Calu3 (cell line): ENCODE data around the gene TLCD4. TPM values are rescaled to one million over a fixed set of nuclear protein-coding genes. Genes with fewer than 3 reads are reported as not detected.
"Not testable (repeated sequence)": the region's sequence is repeated elsewhere in the genome, so short reads cannot be mapped to it uniquely, and the experiment has no call there.

ENCODE experiments used
- BruUV-seq: library from RNA; stranded (reverse); fragments of 400-500 nt; replicated peaks from 2 replicates; lab custom pipeline; 2021; lab: Mats Ljungman, UMichigan
- CTCF ChIA-PET: fragments of 300-600 bp; sonication (Branson Sonifier 250); formaldehyde crosslinking; loops from one replicate; lab custom pipeline; 2022; ENCODE audit warnings: antibody characterized with exemption; lab: Charles Lee
- DNase-seq: peaks from one replicate; pipeline ENCODE4 v3.0.0; 2022
- H3K27ac Mint-ChIP-seq: one replicate; pipeline ENCODE4 v1.8.0; 2022; ENCODE audit warnings: mixed read lengths; ENCODE audit not compliant: unreplicated experiment
- H3K27me3 Mint-ChIP-seq: one replicate; pipeline ENCODE4 v1.8.0; 2022; ENCODE audit warnings: mixed read lengths; ENCODE audit not compliant: unreplicated experiment
- H3K36me3 Mint-ChIP-seq: one replicate; pipeline ENCODE4 v1.8.0; 2022; ENCODE audit warnings: mild to moderate bottlenecking, moderate library complexity, mixed read lengths; ENCODE audit not compliant: insufficient read depth, unreplicated experiment
- H3K4me1 Mint-ChIP-seq: one replicate; pipeline ENCODE4 v1.8.0; 2022; ENCODE audit warnings: mild to moderate bottlenecking, low read depth, mixed read lengths; ENCODE audit not compliant: unreplicated experiment
- H3K4me3 Mint-ChIP-seq: one replicate; pipeline ENCODE4 v1.8.0; 2022; ENCODE audit warnings: mild to moderate bottlenecking, low read depth, moderate library complexity, mixed read lengths; ENCODE audit not compliant: unreplicated experiment
- H3K9me3 Mint-ChIP-seq: one replicate; pipeline ENCODE4 v1.8.0; 2022; ENCODE audit warnings: low read depth, mixed read lengths; ENCODE audit not compliant: unreplicated experiment
- CTCF ChIP-seq: fragments of 200-600 bp; IDR thresholded peaks from one replicate; pipeline ENCODE4 v1.8.0; 2022; ENCODE audit warnings: antibody characterized with exemption; ENCODE audit not compliant: unreplicated experiment
- intact Hi-C: fragments of 100-400 bp; cut with micrococcal nuclease; formaldehyde crosslinking; loops from one replicate; pipeline ENCODE4 v1.10.0; 2022; ENCODE audit not compliant: unreplicated experiment
- total RNA-seq: library from RNA; stranded (reverse); gene quantifications from 2 replicates; pipeline ENCODE4 v1.2.3, GENCODE V29; 2022

Gene TLCD4
- total RNA-seq, 1 experiment from 2014 or later = 52.1 TPM

DNA sequence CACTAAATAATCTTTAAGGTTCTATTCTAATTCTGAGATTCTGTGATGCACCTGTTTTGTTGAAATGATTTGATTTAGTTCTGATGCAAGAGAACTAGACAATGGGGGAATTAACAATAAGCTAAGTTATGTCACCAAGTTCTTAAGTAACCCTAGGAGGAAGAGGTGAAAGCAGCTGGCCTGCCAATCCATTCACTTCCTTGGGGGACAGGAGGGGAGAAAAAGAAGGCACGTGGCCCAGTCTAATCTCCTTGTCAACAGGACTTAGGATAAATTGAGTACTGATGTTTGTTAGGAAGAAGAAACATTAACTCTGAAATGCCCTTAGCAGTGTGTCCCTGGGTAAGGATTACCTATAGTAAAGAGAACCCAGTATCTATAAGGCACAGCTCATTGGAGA, 36.9 kb downstream of the TLCD4 start:
- Mint-ChIP-seq H3K4me1 (no peaks in the 10 kb centered on the region), H3K36me3 (no peaks in the 10 kb centered on the region), H3K9me3 (no peaks in the 10 kb centered on the region), H3K4me3 (no peak overlapping the region), H3K27ac (no peak overlapping the region), H3K27me3 (no peaks in the 10 kb centered on the region)
- DNase-seq = no peak
- CTCF ChIA-PET = no interaction called here
- intact Hi-C loops = no loop called here
- BruUV-seq = no TSS peak
- no peak for TF ChIP-seq CTCF

GRCh38 chr1:95165569-95165968, 48.4 kb downstream of the TLCD4 start:
- H3K9me3 Mint-ChIP-seq, H3K4me3 Mint-ChIP-seq, H3K27me3 Mint-ChIP-seq, CTCF ChIA-PET, BruUV-seq, DNase-seq: not testable (repeated sequence)
- intact Hi-C loops = loop anchor here (5.0 kb wide), 1 partner anchor 48 kb away; the partner anchor contains the start of gene TLCD4
- peak overlapping the region; percentile 77 for H3K27ac Mint-ChIP-seq
- peaks cover 38% of the 10 kb centered on the region for H3K4me1 Mint-ChIP-seq
- peaks cover 19% of the 10 kb centered on the region for H3K36me3 Mint-ChIP-seq

Other genes starting within 250 kb of the TLCD4 start
- 83.4 and 140 TPM in 2 replicates for gene CNN3, start 190.2 kb upstream of the TLCD4 start, total RNA-seq
- gene ALG14, start 44.4 kb upstream of the TLCD4 start, total RNA-seq = 5.8 and 7.0 TPM in 2 replicates
- gene RWDD3, start 116.9 kb downstream of the TLCD4 start, total RNA-seq = 23.3 and 25.2 TPM in 2 replicates